CD4-positive, alpha-beta T cell treated with Interleukin-6 at 100 ng/mL for 8 hours (primary cell): ENCODE results near the gene EIF4E1B.
A peak's percentile ranks its signal among the peaks of the same experiment; 100 is the strongest.
"Not testable (repeated sequence)": the region's sequence is repeated elsewhere in the genome, so short reads cannot be mapped to it uniquely, and the experiment has no call there.

Source experiments
- DNase-seq: peaks from one replicate; pipeline ENCODE4 v3.0.0-alpha.2; 2020; ENCODE audit warnings: mixed read lengths, low spot score

EIF4E1B gene, protein sequence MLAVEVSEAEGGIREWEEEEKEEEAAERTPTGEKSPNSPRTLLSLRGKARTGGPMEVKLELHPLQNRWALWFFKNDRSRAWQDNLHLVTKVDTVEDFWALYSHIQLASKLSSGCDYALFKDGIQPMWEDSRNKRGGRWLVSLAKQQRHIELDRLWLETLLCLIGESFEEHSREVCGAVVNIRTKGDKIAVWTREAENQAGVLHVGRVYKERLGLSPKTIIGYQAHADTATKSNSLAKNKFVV

DNA sequence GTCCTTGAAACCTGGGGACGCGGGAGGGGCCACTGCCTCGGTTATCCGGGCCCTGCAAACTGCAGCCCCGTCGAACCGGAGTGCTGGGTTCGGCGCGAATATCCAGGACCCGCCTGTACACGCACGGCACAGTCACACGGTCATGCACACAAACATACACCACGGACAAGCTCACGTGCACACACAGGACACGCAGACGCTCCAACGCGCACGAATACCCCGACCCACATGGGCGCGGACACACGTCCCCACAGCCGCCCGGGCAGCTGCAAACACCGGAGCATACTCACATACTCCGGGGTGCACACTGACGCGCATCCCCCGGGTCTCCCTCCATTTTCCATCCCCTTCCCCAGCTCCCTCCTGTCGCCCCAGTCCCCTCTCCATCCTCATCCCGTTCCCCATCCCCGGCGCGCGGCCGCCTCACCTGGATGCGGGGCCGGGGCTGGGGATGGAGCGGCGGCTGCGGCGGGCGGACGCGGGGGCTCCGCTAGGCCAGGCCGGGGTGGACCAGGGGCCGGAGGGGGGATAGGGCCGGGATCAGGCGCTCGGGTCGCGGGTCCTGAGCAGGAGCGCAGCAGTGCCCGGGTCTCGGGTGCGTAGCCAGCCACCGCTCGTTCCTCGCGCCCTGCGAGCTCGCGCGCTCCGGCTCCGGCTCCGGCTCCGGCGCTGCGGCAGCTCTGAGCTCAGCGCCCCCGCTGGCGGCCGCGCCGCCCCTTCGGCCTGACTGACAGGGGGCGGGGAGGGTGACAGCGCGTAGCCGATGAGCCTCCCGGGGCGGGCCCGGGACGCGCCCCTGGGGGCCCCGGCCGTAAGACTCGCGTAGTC is at the start of gene EIF4E1B, which contains the start of gene SNCB:
TSS of gene EIF4E1B (plus strand) at position 823 of the 828 bp plus-strand sequence. CDS start 12,113 bp downstream, outside the sequence.
TSS of gene SNCB (minus strand) at position 682 of the 828 bp plus-strand sequence. CDS start 880 bp downstream, outside the sequence.
- DNase-seq = no peak

DNA sequence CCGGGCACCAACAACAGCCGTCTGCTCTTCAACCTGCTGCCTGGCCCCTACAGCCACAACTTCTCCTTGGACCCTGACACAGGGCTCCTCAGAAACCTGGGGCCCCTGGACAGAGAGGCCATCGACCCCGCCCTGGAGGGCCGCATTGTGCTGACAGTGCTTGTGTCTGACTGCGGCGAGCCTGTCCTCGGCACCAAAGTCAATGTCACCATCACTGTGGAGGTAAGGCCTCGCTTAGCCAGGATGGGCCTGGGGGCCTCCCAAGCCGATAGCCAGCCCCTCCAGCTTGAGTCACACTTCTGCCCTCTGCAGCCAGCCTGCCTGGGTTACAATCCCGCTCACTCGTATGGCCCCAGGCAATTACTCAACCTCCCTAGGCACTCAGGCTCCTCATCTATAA is 49.1 kb upstream of the EIF4E1B start:
- DNase-seq = no peak

DNA sequence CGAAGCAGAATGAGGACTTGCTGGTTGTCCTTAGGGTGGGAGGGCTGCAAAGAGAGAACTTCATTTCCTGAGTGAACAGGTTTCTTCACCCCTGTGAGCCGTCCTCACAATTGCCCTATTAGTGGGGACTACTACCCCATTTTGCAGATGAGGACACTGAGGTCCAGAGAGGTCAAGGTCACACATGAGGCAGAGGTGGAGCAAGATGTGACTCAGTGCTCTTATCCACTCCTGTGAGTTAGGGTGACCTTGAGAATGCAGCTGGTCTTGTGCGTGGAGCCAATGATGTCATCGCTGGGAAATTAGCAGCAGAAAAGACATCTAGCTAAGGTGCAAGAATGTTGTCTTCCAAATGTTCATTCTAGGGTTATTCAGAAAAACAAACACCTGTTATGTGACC is 47.4 kb upstream of the EIF4E1B start:
- no peak for DNase-seq

DNA sequence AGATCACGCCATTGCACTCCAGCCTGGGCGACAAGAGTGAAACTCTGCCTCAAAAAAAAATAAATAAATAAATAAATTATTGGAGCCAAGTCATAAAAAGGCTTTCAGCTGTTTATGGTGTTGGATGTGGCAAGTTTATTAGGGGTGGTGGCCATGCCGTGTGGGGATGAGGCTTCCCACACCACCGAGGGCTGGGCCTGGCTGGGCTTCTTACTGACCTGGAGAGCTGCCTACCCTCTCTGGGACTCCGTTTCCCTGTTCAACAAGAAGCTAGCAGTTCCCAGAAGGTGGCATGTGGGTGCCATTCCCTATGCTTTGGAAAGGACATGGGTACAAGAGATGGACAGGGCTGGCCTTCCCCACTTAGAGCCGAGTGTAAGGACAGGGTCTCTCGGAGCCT is 43.1 kb upstream of the EIF4E1B start:
- no peak for DNase-seq

DNA sequence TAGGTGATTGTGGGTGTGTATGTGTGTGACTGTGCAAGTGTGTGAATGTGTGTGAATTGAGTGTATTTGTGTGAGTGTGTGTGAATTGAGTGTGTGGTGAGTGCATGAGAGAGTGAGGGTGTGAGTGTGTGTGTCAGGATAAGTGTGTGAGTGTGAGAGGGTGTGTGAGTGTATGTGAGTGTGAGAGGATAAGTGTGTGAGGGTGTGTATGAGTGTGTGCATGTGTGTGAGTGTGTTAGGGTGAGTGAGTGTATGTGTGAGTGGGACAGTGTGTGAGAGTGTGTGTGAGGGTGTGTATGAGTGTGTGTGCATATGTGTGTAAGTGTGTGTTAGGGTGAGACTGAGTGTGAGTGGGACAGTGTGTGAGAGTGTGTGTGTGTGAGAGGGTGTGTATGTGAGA is 42.2 kb upstream of the EIF4E1B start:
- DNase-seq = no peak

DNA sequence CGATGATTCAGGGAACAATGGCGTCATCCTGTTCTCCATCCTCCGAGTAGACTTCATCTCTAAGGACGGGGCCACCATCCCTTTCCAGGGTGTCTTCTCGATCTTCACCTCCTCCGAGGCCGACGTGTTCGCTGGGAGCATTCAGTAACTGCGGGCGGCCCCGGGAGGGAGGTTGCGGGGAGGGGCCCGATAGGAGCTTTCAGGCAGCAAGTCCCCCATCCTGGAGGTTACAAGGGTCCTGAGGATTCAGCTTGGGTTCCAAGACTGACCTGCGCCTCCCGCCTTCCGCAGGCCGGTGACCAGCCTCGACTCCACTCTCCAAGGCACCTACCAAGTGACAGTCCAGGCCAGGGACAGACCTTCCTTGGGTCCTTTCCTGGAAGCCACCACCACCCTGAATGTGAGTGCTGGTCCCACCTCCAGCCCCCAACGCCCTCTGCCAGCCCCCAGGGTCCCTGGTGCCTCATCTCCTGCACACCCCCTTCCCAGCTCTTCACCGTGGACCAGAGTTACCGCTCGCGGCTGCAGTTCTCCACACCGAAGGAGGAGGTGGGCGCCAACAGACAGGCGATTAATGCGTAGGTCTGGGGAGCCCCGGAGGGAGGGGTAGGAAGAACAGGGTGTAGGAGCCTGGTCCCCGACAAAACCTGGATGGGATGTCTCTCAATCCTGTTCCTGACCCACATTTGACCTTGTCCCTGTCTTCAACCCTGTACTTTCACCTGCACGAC is 41.3 kb upstream of the EIF4E1B start:
- no peak for DNase-seq

DNA sequence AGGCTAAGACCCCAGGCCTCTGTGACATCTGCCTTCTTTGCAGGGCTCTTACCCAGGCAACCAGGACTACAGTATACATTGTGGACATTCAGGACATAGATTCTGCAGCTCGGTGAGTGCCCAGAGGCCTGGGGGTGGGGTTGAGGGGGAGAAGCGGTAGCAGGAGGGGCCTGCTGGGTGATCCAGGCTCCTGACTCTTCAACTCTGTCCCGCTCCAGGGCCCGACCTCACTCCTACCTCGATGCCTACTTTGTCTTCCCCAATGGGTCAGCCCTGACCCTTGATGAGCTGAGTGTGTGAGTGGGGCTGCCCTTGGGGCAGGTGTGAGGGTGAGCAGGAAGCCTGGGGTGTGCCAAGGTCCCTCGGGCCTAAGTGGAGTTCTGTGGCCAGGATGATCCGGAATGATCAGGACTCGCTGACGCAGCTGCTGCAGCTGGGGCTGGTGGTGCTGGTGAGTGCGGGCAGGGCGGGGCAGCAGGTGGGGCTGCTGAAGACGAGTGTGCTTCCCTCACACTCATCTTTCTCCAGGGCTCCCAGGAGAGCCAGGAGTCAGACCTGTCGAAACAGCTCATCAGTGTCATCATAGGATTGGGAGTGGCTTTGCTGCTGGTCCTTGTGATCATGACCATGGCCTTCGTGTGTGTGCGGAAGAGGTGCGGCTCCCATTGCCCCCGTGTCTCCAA is 40.3 kb upstream of the EIF4E1B start:
- DNase-seq = no peak

DNA sequence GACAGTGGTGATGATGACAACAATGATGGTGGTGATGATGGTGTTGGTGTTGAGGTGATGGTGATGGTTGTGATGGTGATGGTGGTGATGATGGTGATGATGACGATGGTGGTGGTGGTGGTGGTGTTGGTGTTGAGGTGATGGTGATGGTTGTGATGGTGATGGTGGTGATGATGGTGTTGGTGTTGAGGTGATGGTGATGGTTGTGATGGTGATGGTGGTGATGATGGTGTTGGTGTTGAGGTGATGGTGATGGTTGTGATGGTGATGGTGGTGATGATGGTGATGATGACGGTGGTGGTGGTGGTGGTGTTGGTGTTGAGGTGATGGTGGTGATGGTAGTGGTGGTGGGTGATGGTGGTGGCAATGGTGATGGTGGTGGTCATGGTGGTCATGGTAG is 38.8 kb upstream of the EIF4E1B start:
- not testable (repeated sequence) for DNase-seq

DNA sequence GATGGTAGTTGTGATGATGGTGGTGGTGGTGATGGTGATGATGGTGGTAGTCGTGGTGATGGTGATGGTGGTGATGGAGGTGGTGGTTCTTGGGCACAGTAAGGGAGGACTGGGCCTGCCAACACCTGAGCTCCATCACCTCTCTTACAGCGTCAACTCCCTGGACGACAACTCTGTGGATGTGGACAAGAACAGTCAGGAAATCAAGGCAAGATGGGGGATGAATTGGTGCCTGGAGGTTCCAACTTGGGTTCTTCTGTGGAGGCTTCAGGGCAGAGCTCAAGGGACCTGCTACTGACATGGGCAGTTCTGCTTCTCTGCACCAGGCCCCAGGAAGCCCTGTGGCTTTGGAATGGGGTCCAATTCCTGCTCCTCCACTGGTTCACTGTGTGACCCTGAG is 37.9 kb upstream of the EIF4E1B start:
- DNase-seq = no peak

DNA sequence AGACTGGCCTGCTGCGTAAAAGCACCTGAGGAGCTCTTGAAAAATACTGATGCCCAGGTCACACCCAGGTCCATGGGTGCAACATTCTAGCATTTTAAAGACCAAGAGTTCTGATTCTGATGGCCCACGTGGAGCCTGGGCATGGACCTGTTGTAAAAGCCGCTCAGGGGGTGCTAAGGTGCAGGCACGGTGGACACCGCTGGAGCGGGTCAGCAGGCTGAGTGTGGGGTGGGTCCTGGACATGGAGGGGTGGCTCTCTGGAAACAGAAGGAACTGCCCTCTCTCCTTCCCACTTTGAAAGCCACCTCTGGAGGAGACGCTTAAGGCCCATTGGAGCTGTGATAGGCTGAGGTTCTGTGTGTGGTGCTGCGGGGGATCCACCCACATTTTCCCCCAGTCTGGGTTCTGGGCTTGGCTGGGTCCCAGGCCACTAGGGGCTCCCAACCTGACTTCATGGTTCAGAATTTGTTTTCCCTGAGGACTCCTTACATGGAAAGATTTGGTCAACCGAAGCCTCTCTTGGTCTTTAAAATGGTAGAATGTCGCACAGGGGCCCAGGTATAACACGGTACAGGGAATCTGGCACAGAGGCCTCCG is 37.1 kb upstream of the EIF4E1B start:
- no peak for DNase-seq

DNA sequence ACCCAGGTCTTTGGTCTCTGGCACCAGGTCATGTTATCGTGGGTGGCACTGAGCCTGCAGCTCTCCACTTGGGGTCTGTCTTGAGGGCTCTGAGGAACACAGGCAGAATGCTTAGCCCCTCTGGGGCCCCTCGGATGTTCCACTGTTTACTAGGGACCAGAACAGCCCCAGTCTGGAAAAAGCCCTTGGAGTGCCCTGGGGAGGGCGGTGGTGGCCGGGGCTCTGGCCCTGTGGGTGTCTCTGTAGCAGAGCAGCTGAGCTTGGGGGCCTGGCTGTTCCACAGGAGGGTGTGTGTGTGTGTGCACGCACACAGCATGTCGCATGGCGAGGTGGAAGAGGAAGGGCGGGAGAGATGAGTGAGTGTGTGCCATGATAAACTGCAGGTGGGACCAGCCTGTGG is 35.9 kb upstream of the EIF4E1B start:
- DNase-seq = no peak

DNA sequence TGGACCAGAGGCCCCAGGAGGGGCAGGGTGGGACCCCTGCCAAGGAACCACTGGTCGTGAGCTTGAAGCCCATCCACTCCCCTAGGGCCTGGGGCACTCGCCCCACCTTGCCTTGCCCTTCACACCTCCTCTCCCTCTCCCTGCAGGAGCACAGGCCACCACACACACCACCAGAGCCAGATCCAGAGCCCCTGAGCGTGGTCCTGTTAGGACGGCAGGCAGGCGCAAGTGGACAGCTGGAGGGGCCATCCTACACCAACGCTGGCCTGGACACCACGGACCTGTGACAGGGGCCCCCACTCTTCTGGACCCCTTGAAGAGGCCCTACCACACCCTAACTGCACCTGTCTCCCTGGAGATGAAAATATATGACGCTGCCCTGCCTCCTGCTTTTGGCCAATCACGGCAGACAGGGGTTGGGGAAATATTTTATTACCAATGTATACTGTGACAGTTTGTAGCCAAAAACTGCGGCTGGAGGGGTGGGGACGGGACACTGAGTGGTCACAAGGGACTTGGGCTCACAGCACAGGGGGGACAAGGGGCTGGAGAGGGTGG is 35.0 kb upstream of the EIF4E1B start:
- no peak for DNase-seq

DNA sequence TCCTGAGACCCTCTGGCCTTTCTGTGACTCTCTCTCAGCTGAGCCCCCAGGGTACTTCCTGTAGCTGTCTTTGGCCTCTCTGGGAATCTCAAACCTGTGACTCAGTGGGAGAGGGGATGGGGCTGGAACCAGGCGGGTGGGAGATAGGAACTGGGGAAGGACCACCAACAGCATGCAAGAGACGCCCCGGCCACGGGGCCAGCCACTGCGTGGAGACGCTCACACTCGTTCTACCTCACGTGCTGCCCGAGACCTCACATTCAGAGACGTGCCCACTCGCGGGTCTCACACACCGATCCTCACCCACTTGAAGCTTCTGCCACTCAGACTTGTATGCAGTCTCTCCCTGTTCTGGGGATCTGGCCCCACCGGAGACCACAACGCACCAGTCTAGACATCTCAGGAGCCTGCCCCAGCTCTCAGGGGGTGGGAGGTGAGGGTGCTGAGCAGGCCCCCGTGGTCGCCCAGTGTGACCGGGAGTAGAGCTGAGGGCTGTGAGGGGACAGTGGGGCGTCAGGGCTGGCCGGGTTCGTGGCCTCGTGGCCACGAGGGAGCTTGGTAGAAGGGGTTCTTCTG is 34.3 kb upstream of the EIF4E1B start:
- no peak for DNase-seq

DNA sequence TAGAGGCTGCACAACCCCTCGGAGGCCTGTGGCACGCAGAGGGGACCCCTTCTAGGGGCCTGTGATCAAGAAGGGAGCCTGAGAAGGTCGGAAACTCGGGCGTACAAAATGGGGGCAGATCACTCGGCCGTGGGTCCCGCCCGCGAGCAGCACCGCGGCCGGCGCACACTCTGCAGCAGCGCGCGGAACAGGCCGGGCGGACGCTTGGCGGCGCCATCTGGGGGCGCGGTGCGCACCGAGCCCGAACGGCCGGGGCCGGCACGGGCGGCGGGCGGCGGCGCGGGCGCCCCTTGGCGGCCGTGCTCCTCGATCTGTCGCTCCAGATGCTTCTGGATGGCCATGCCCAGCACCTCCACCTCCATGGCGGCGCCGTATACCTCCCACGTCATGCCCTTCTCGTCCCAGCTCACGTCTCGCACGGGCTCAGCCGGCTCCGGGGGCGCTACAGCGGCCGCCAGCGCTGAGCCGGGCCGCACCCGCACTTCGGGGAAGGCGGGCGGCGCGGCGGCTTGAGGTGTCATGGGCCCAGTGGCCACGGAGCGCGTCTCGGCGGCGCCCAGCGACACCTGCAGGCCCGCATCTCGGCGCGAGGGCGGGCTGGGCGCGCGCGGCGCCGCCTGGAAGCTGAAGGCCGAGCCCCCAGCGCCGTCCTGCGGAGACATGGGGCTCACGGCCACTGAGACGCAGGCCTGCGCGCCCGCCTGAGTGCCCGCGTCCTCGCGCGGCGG is 33.6 kb upstream of the EIF4E1B start:
- DNase-seq = peak; percentile 71

DNA sequence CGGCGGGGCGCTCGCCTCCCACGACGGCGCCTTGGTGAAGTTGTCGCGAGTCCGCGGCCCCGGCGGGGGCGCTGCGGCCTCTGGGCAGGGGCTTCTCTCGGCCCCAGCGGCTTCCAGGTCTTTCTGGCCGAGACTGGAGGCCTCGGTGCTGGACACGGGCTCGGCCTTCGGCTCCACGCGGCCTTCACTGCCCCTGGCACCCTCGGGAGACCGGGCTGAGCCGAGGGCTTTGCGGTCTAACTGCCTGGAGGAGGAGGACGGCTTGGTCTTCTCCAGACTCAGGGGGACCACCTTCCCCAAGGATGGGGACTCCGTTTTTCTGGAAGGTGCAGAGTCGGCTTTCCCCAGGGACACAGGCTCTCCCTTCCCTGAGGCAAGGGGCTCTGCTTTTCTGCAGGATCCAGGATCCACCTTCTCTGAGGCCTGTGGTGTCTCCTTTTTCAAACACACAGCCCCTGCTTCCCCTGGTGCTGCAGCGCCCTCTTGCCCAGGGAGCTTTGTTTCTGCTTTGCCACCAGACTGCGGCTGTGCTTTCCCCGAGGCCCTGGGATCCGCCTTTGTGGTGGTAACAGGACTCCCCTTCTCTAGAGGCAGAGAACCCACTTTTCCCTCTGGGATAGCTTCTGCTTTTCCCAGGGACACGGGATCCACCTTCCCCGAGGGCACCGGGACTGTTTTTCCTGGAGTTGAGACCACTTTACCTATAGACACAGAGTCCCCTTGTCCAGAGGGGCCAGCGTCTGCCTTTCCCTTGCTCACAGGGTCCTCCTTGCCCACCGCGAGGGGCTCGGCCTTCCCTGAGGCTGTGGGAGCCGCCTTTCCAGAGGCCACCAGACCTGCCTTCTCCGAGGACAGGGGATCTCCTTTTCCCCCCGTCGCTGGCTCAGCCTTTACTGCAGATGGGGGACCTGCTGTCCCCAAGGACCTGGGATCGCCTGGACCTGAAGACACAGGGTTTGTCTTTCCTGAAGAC is 32.8 kb upstream of the EIF4E1B start:
- no peak for DNase-seq

DNA sequence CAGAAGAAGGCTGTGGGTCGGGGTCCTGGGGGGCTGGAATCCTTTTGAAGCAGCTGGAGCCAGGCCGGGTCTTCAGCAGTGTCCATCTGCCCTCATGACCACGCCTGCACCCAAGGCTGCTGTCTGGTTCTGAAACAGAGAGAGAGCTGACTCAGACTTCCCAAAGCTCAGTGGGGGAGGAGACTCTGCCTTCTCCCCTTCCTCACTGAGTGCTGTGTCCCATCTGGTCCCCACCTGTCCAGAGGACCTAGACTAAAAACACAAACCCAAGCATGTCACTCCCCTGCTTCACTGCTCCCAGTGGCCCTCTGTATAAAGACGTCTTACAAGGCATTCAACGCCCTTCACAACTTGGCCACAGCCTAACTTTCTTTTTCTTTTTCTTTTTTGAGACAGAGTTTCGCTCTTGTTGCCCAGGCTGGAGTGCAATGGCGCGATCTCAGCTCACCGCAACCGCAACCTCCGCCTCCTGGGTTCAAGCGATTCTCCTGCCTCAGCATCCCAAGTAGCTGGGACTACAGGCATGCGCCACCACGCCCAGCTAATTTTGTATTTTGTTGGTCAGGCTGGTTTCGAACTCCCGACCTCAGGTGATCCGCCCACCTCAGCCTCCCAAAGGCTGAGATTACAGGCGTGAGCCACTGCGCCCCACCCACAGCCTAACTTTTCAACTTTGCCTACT is 30.6 kb upstream of the EIF4E1B start:
- not testable (repeated sequence) for DNase-seq

DNA sequence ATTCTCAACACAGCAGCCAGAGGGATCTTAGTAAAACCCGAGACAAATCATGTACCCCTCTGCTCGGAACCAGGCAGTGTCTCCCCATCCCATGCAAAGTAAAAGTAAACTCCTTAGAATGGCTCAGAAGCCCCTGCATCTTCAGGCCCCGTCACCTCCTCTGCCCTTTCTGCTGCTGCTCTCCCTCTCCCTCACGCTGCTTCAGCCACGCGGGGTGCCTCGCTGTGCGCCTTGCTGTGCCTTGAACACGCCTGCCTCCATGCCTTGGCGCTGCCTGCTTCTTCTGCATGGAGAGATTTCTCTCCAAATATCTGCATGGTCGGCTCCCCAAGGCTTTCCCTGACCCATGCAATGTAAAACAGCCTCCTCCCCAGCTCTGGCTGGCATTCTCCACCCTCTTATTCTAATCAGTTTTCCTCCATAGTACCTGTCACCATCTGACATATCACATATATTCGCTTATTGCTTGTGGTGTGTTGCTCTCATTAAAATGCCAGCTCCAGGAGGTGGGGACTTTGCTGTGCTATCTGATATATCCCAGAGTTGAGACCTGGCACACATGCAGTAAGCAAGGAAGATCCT is 28.5 kb upstream of the EIF4E1B start:
- no peak for DNase-seq

DNA sequence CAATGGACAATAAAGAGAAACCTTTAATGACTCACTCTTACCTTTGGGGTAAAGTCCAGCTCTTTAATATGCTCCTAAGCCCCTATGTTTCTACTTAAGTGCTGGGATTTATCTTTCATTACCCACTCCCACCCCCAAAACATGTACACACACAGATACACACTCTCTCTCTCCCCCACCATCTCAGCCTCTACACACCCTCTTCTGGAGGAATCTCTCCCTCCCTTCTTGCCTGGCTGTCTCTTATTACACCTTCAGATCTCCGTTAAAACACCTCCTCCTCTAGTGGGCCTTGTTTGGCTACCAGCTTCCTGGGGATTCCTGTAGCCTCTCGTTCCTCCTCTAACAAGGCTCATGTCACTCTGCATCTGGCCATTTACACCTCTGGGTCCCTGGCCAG is 27.4 kb upstream of the EIF4E1B start:
- DNase-seq = no peak
